Adrenal gland (tissue), 12 donors: Measurements from ENCODE around the gene WIPI1. TPM values are rescaled to one million over a fixed set of nuclear protein-coding genes. Genes with fewer than 3 reads are reported as not detected.

Source experiments
- DNase-seq, 7 donors: peaks; one replicate each; pipeline ENCODE4 v3.0.0-alpha.2; 2019 to 2020
- H3K27ac ChIP-seq, 5 donors: fragments of 200-600 bp; sonication (generic) in 4 of 5; 1 replicate in 3 of 5; 2 replicates in 2 of 5; pipeline versions ENCODE4 v1.5.1 to v1.8.0; 2016 to 2020; ENCODE audit warnings: mild to moderate bottlenecking in 1 of 5
- H3K27me3 ChIP-seq: fragments of 200-600 bp; 2 replicates; pipeline ENCODE4 v1.8.0; 2021
- H3K36me3 ChIP-seq, 2 donors: fragments of 200-600 bp; replicated peaks in 1 of 2; 1 replicate in 1 of 2; 2 replicates in 1 of 2; pipeline versions ENCODE4 v1.5.1 to v1.8.0; 2018 to 2022
- H3K4me1 ChIP-seq, 2 donors: fragments of 200-600 bp; replicated peaks in 1 of 2; 1 replicate in 1 of 2; 2 replicates in 1 of 2; pipeline versions ENCODE4 v1.5.1 to v1.8.0; 2018 to 2021
- H3K4me3 ChIP-seq, 4 donors: fragments of 200-600 bp; sonication (generic) in 3 of 4; one replicate each; pipeline ENCODE4 v1.5.1; 2016 to 2018
- H3K9me3 ChIP-seq, 3 donors: fragments of 200-600 bp; sonication (generic) in 1 of 3; replicated peaks in 1 of 3; 1 replicate in 2 of 3; 2 replicates in 1 of 3; pipeline versions ENCODE4 v1.5.1 to v1.8.0; 2016 to 2021
- CTCF ChIP-seq, 6 experiments: fragments of 450-650 bp in 4 of 6; fragments of 200-600 bp in 2 of 6; sonication (generic) in 1 of 6; IDR thresholded peaks; 1 replicate in 5 of 6; 2 replicates in 1 of 6; pipeline versions ENCODE4 v1.5.1 to v1.8.0; 2016 to 2021; ENCODE audit warnings: antibody characterized with exemption in 6 of 6, mild to moderate bottlenecking in 2 of 6, moderate library complexity in 1 of 6
- POLR2A ChIP-seq, 2 donors: fragments of 450-650 bp; IDR thresholded peaks; one replicate each; pipeline ENCODE4 v1.6.1; 2017; ENCODE audit warnings: antibody characterized with exemption in 2 of 2, mild to moderate bottlenecking in 2 of 2, moderate library complexity in 1 of 2
- WGBS, 4 donors: extraction: QIAGEN DNeasy Blood & Tissue Kit in 2 of 4; methylation state at CpG; one replicate each; pipeline versions ENCODE4 v1.1.5 to v1.1.7; 2013 to 2017; 5-methylcytosine and 5-hydroxymethylcytosine counted together
- intact Hi-C, 2 donors: fragments of 100-400 bp; cut with DNase I; formaldehyde crosslinking; loops; one replicate each; pipeline versions ENCODE4 v1.14.1 to v1.15.0; 2022 to 2023
- polyA plus RNA-seq, 3 donors: library from polyadenylated mRNA; stranded (reverse); fragments of 200-250 nt in 2 of 3; fragments of 350-450 nt in 1 of 3; fragmentation: Illumina TruSeq in 1 of 3; extraction: RNeasy Lipid Tissue Mini Kit (QIAGEN cat#74804) in 1 of 3; gene quantifications; one replicate each; pipeline ENCODE4 v1.2.3, GENCODE V29; 2013 to 2014
- total RNA-seq, 9 donors: library from RNA; depleted of rRNA in 4 of 9; stranded (reverse); fragments of >200 nt in 4 of 9; fragments of 120-200 nt in 1 of 9; fragmentation: NEBNext Ultra II Directional in 1 of 9; extraction: Animal tissue kit (Norgen Biotek cat#: 25700) in 1 of 9; gene quantifications; one replicate each; pipeline versions ENCODE4 v1.1.0 to v1.2.4, GENCODE V29; 2013 to 2023
- donor health status: healthy with polysubstance abuse.
- donor health status: Bipolar disorder and iron deficiency.
- donor health status: DM: yes; HTN: yes; CAD: no.
- donor health status: DM: no; HTN: no; CAD: no.
- donor health status: DM: no; HTN: no; CAD: no.
- donor health status: DM: yes; HTN: yes; CAD: no.

The WIPI1 gene
- total and polyA plus RNA-seq, 12 donors = 19.3 to 148 (median 39.7) TPM

GRCh38 chr17:68491381-68492231 lies 34.3 kb upstream of the WIPI1 start:
- Histone ChIP-seq H3K27ac (peak overlapping the region in 4 of 5 donors; percentile 24 to 58 (median 45)), H3K4me1 (peaks cover 27% of the 10 kb centered on the region in 2 donors), H3K36me3 (no peaks in the 10 kb centered on the region), H3K27me3 (no peaks in the 10 kb centered on the region), H3K9me3 (no peaks in the 10 kb centered on the region), H3K4me3 (peak overlapping the region in 1 of 4 donors; percentile 35)
- intact Hi-C loops = no loop called here
- no peak for TF ChIP-seq POLR2A (IDR thresholded peaks at IDR 0.05)
- TF ChIP-seq CTCF (IDR thresholded peaks at IDR 0.05) = no peak
- 28 to 42% (median 29%) methylated on average over 12 of the region's 12 CpGs for WGBS, 4 donors
- DNase-seq = peak; percentile 58 to 76 (median 67)

GRCh38 chr17:68489919-68490318 lies 32.6 kb upstream of the WIPI1 start:
- 64 to 76% (median 75%) methylated on average over 4 of the region's 4 CpGs for WGBS, 4 donors
- Histone ChIP-seq H3K27ac (no peak overlapping the region), H3K36me3 (no peaks in the 10 kb centered on the region), H3K27me3 (no peaks in the 10 kb centered on the region), H3K4me3 (no peak overlapping the region), H3K4me1 (peaks cover 30 to 35% of the 10 kb centered on the region in 2 donors), H3K9me3 (no peaks in the 10 kb centered on the region)
- intact Hi-C loops = no loop called here
- DNase-seq = no peak
- TF ChIP-seq POLR2A (IDR thresholded peaks at IDR 0.05) (no peak), CTCF (IDR thresholded peaks at IDR 0.05) (no peak)

- Histone ChIP-seq H3K9me3 (no peaks in the 10 kb centered on the region), H3K36me3 (no peaks in the 10 kb centered on the region), H3K4me3 (no peak overlapping the region), H3K27ac (peak overlapping the region in 4 of 5 donors; percentile 1 to 41 (median 12)), H3K4me1 (peaks cover 11 to 13% of the 10 kb centered on the region in 2 donors), H3K27me3 (no peaks in the 10 kb centered on the region)
- 26 to 38% (median 31%) methylated on average over 2 of the region's 2 CpGs for WGBS, 4 donors
- TF ChIP-seq POLR2A (IDR thresholded peaks at IDR 0.05) = no peak
- no peak for TF ChIP-seq CTCF (IDR thresholded peaks at IDR 0.05)
- intact Hi-C loops = no loop called here
- DNase-seq = no peak
Measured at GRCh38 chr17:68484458-68484857, 27.2 kb upstream of the WIPI1 start.

GRCh38 chr17:68482576-68483041 lies 25.3 kb upstream of the WIPI1 start:
- no peaks in the 10 kb centered on the region for H3K27me3 ChIP-seq
- TF ChIP-seq CTCF (IDR thresholded peaks at IDR 0.05) = no peak
- TF ChIP-seq POLR2A (IDR thresholded peaks at IDR 0.05) = no peak
- no peak overlapping the region for H3K27ac ChIP-seq
- no peak overlapping the region for H3K4me3 ChIP-seq
- DNase-seq = no peak
- H3K36me3 ChIP-seq = no peaks in the 10 kb centered on the region
- H3K4me1 ChIP-seq = peaks cover 11 to 13% of the 10 kb centered on the region in 2 donors
- intact Hi-C loops = no loop called here
- WGBS, 4 donors = 17 to 41% (median 29%) methylated on average over 4 of the region's 4 CpGs
- no peaks in the 10 kb centered on the region for H3K9me3 ChIP-seq
